AG04450 (cell line): Measurements from ENCODE around the gene PTPRR. TPM values are rescaled to one million over a fixed set of nuclear protein-coding genes. Genes with fewer than 3 reads are reported as not detected.

Source experiments
- CTCF ChIA-PET: fragments of 300-600, 350-600 bp; formaldehyde crosslinking; extraction: SDS; loops from one replicate; lab custom pipeline; 2022; ENCODE audit warnings: antibody characterized with exemption, inconsistent platforms; lab: Charles Lee
- POLR2A ChIA-PET: fragments of 350-600 bp; formaldehyde crosslinking; extraction: SDS; loops from one replicate; lab custom pipeline; 2021; ENCODE audit warnings: antibody characterized with exemption, inconsistent platforms; lab: Yijun Ruan, JAX
- DNase-seq: peaks from one replicate; pipeline ENCODE4 v3.0.0-alpha.2; 2011; ENCODE audit warnings: low read depth, low spot score
- H3K27ac ChIP-seq: one replicate; pipeline ENCODE4 v1.5.1; 2012; ENCODE audit warnings: low read depth, low read length, control low read depth
- H3K27me3 ChIP-seq: one replicate; pipeline ENCODE4 v1.6.0; 2012; ENCODE audit warnings: low read length; ENCODE audit not compliant: control insufficient read depth, insufficient read depth
- H3K4me3 ChIP-seq: 2 replicates; pipeline ENCODE4 v1.5.1; 2011; ENCODE audit warnings: mild to moderate bottlenecking, low read depth, low read length, control low read depth
- H3K9me3 ChIP-seq: 2 replicates; pipeline ENCODE4 v1.5.1; 2012; ENCODE audit warnings: low read length; ENCODE audit not compliant: control insufficient read depth, insufficient read depth
- polyA plus RNA-seq: library from polyadenylated mRNA; depleted of rRNA; stranded (reverse); fragments of >200 nt; gene quantifications from 2 replicates; pipeline ENCODE4 v1.2.3, GENCODE V29; 2011
- TF ChIP-seq, protein P1 (sequence below): IDR thresholded peaks from 2 replicates; pipeline ENCODE4 v1.5.1; 2011; ENCODE audit warnings: low read depth, low read length, control low read depth, inconsistent platforms

The PTPRR gene
- polyA plus RNA-seq, 1 experiment: 0.07 TPM

DNA sequence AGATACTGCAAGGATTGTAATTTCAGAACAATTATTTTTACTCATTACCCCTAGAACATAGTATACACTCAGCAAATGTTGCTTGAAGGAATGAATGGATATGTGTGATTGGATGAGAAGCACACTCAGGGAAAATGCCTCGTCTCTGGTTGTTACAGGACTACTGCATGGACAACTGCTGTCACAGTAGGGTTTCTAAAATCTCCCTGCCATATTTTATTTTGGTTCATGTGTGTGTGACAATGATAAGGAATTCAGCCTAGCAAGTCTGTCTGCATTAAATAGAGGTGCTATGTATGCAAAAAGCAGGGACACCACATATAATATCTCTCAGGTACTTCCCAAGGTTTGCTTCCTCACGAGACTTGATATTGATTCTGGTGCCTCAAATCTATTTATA, 1.4 kb downstream of the PTPRR start:
- Histone ChIP-seq H3K9me3 (no peaks in the 10 kb centered on the region), H3K27me3 (no peaks in the 10 kb centered on the region), H3K4me3 (no peak overlapping the region), H3K27ac (no peak overlapping the region)
- ChIA-PET POLR2A (no interaction called here), CTCF (no interaction called here)
- TF ChIP-seq, protein P1, sequence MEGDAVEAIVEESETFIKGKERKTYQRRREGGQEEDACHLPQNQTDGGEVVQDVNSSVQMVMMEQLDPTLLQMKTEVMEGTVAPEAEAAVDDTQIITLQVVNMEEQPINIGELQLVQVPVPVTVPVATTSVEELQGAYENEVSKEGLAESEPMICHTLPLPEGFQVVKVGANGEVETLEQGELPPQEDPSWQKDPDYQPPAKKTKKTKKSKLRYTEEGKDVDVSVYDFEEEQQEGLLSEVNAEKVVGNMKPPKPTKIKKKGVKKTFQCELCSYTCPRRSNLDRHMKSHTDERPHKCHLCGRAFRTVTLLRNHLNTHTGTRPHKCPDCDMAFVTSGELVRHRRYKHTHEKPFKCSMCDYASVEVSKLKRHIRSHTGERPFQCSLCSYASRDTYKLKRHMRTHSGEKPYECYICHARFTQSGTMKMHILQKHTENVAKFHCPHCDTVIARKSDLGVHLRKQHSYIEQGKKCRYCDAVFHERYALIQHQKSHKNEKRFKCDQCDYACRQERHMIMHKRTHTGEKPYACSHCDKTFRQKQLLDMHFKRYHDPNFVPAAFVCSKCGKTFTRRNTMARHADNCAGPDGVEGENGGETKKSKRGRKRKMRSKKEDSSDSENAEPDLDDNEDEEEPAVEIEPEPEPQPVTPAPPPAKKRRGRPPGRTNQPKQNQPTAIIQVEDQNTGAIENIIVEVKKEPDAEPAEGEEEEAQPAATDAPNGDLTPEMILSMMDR: no peak
- DNase-seq: no peak

DNA sequence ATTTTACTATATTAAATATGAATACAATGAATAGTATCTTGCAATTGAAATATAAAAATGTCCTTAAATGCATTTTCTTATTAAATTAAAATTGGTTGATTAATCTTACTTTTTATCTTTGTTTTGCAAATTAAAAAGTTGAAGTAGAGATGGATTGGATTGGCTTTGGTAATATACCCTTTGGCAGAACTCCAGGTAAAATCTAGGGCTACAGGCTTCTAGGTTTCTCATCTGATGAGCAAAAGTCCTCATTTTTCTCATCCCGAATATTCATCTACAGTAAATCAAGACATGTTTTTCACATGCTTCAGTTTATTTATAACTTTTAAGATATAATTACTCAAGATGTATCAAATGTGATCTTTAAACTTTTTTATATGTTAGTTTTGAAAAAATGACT, 2.2 kb downstream of the PTPRR start:
- TF ChIP-seq, protein P1: no peak
- H3K4me3 ChIP-seq: no peak overlapping the region
- CTCF ChIA-PET: no interaction called here
- no peak overlapping the region for H3K27ac ChIP-seq
- DNase-seq: no peak
- POLR2A ChIA-PET: no interaction called here
- H3K27me3 ChIP-seq: no peaks in the 10 kb centered on the region
- no peaks in the 10 kb centered on the region for H3K9me3 ChIP-seq

DNA sequence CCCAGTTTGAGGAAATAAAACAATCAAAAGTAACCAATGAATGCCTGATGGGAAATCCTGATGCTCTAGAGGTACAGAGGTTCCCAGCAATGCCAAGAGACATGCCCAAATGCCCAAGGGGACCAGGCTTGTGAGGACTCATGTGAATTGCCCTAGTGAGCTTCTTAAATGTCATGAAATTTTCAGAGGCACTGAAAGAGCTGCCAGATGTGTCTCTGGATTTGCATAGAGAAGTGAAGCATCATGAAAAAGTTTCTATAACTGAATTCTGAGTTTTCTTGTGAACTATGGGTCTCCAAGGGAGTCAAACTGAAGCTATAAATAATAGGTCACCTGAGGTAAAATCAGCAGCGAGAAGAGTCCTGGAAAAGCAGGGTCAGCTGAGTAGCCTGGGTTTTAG, 9.9 kb downstream of the PTPRR start:
- CTCF ChIA-PET: no interaction called here
- no peak overlapping the region for H3K4me3 ChIP-seq
- H3K27ac ChIP-seq: no peak overlapping the region
- POLR2A ChIA-PET: no interaction called here
- no peaks in the 10 kb centered on the region for H3K9me3 ChIP-seq
- DNase-seq: no peak
- TF ChIP-seq, protein P1: no peak
- no peaks in the 10 kb centered on the region for H3K27me3 ChIP-seq

DNA sequence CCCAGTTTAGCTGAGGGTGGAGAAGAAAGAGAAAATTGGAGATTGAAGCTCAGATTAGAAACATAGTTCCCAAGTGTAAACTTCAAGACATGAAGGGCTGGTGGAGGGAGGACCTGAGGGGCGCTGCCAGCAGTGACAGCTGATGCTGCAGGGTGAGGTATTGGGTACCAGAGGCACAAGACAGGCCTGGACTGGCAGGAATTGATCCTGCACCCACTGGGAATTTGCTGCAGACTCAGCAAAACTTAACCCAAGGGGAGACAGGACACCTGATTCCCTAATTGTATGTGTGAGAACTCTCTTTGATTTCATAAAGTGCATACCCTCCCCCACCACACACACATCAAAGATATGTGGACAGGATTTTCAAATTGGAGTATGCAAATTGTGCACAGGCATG, 11.6 kb downstream of the PTPRR start:
- TF ChIP-seq, protein P1: no peak
- CTCF ChIA-PET: no interaction called here
- POLR2A ChIA-PET: no interaction called here

DNA sequence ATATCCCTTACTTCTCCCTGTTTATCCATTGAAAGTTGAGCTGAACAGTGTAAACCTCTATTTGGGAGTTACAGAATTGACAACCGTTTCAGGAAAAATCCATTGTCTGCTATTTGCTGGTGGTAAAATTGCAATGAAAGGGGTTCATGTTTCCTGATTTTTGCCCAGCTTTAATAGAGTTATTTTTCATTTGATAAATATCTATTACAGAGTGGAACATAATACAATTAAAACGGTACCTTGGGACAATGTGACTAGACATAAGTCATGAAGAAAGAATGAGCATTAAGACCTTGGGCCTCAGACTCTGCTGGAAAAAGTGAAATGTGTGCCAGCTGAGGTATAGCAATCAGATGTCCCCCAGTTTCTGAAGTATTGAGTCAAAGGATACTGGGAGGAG, 13.1 kb downstream of the PTPRR start:
- DNase-seq: no peak
- ChIA-PET CTCF (no interaction called here), POLR2A (no interaction called here)
- Histone ChIP-seq H3K4me3 (no peak overlapping the region), H3K27me3 (no peaks in the 10 kb centered on the region), H3K27ac (no peak overlapping the region), H3K9me3 (no peaks in the 10 kb centered on the region)
- TF ChIP-seq, protein P1: no peak

More for the DNA sequence above, 11.6 kb downstream of the PTPRR start:
- no peak overlapping the region for H3K27ac ChIP-seq
- no peak for DNase-seq
- H3K27me3 ChIP-seq: no peaks in the 10 kb centered on the region
- no peaks in the 10 kb centered on the region for H3K9me3 ChIP-seq
- H3K4me3 ChIP-seq: no peak overlapping the region
